ENCODE measurements around the gene CLRN3. TPM values are rescaled to one million over a fixed set of nuclear protein-coding genes. Genes with fewer than 3 reads are reported as not detected.

The CLRN3 gene
- total RNA-seq, 4 donors from 2014 or later = not detected

DNA sequence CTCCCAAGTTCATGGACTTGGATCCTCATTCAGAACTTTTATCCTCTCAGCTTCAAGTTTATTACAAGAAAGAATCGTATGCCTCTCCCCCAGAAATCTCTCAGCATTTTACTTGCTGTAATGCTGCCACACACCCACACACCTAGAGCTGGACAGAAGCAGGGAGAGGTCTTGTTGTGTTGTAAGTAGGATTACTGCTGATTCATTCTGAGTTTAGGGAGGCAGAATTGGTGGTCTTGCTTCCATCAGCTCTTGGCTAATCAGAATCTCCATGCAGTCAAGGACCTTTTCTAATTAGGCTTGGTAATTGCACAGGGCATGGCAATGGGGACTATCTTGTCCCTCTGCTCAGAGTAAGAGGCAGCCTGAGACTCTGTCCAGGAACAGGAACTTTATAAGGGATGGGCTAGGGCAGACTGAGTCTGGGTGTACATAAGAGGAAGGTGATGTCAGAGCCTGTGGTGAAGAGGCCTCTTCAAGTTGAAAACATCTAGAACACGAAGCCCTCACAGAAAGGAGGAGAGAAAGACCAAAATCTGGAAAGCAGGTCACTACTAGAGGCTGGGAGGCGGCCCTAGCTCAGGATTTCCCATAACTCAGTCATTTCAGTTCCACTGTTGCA lies 7.1 kb upstream of the CLRN3 start:
- 64 to 76% methylated on average over 3 of the region's 3 CpGs for WGBS, 2 donors (ENCODE audit: low coverage in 1 of 2)
- Histone ChIP-seq H3K4me3 (no peak overlapping the region), H3K4me1 (no peaks in the 10 kb centered on the region), H3K36me3 (no peaks in the 10 kb centered on the region), H3K9me3 (peaks cover 0 to 4% (median 0%) of the 10 kb centered on the region in 3 donors), H3K27ac (no peak overlapping the region), H3K27me3 (peaks cover 12% of the 10 kb centered on the region)
- no peak for ATAC-seq
- TF ChIP-seq EP300 (IDR thresholded peaks at IDR 0.05) = no peak
- no peak for TF ChIP-seq POLR2AphosphoS5 (IDR thresholded peaks at IDR 0.05)
- TF ChIP-seq, protein P1, sequence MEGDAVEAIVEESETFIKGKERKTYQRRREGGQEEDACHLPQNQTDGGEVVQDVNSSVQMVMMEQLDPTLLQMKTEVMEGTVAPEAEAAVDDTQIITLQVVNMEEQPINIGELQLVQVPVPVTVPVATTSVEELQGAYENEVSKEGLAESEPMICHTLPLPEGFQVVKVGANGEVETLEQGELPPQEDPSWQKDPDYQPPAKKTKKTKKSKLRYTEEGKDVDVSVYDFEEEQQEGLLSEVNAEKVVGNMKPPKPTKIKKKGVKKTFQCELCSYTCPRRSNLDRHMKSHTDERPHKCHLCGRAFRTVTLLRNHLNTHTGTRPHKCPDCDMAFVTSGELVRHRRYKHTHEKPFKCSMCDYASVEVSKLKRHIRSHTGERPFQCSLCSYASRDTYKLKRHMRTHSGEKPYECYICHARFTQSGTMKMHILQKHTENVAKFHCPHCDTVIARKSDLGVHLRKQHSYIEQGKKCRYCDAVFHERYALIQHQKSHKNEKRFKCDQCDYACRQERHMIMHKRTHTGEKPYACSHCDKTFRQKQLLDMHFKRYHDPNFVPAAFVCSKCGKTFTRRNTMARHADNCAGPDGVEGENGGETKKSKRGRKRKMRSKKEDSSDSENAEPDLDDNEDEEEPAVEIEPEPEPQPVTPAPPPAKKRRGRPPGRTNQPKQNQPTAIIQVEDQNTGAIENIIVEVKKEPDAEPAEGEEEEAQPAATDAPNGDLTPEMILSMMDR (IDR thresholded peaks at IDR 0.05) = no peak
- no peak for TF ChIP-seq POLR2A (IDR thresholded peaks at IDR 0.05)

DNA sequence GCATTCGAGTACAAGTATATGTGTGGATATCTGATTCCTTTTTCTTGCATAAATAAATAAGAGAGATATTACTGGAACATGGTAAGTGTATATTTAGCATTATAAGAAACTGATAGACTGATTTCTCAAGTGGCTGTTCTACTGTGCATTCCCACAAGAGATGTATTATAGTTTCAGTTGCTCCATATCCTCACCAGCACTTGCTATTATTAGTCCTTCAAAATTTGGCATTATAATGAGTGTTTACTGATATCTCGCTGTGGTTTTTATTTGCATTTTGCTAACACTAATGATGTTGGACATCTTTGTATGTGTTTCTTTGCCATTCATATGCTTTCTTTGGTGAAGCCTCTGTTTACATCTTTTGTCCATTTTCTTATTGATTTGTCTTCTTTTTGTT lies 4.4 kb upstream of the CLRN3 start:
- Histone ChIP-seq H3K27ac (no peak overlapping the region), H3K9me3 (peaks cover 0 to 4% (median 0%) of the 10 kb centered on the region in 3 donors), H3K4me3 (no peak overlapping the region), H3K27me3 (peaks cover 10% of the 10 kb centered on the region), H3K36me3 (no peaks in the 10 kb centered on the region), H3K4me1 (no peaks in the 10 kb centered on the region)
- ATAC-seq = no peak
- 79 to 85% methylated on average over 2 of the region's 2 CpGs for WGBS, 2 donors (ENCODE audit: low coverage in 1 of 2)
- no peak for TF ChIP-seq EP300 (IDR thresholded peaks at IDR 0.05)
- TF ChIP-seq, protein P1 (IDR thresholded peaks at IDR 0.05) = no peak
- no peak for TF ChIP-seq POLR2AphosphoS5 (IDR thresholded peaks at IDR 0.05)
- no peak for TF ChIP-seq POLR2A (IDR thresholded peaks at IDR 0.05)

DNA sequence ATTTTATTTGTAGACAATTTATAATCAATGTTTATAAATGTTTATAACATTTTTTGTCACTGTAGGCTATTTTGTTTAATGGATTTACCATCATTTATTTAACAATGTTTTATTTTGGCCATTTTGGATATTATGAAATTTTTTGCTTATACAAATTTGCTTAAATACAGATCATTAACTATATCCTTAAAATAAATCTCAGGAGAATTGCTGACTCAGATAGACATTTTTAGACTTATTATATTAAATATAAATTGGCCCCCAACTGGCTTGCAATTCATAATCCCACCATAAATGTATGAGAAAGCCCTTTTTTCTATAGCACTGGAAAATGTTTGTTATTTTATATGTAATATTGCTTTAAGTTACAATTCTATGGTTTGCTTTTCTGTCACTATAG lies 3.8 kb upstream of the CLRN3 start:
- TF ChIP-seq POLR2A (IDR thresholded peaks at IDR 0.05) (no peak), POLR2AphosphoS5 (IDR thresholded peaks at IDR 0.05) (no peak), EP300 (IDR thresholded peaks at IDR 0.05) (no peak)
- TF ChIP-seq, protein P1 (IDR thresholded peaks at IDR 0.05) = no peak
- H3K4me3 ChIP-seq = no peak overlapping the region
- no peak overlapping the region for H3K27ac ChIP-seq
- H3K36me3 ChIP-seq = no peaks in the 10 kb centered on the region
- peaks cover 7% of the 10 kb centered on the region for H3K27me3 ChIP-seq
- peaks cover 0 to 4% (median 0%) of the 10 kb centered on the region in 3 donors for H3K9me3 ChIP-seq
- no peaks in the 10 kb centered on the region for H3K4me1 ChIP-seq
- no peak for ATAC-seq

DNA sequence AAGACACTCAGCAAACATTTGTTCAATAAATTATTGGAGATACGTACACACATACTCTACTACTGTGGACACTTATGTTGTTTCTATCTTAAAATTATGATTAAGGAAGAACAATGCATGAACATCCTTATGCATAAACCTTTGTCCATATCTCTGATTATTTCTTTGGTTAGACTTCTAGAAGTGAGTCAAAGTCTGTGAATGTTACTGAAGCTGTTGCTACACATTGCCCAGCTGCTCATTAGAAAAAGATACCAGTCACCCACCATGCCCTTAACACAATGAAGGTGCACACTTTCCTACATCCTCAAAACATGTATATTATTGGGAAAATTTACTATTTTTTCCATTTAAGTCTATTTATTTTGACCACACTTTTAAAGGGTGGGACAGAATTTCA lies 1.4 kb upstream of the CLRN3 start:
- no peaks in the 10 kb centered on the region for H3K4me1 ChIP-seq
- H3K27ac ChIP-seq = no peak overlapping the region

More for the DNA sequence above, 1.4 kb upstream of the CLRN3 start:
- Histone ChIP-seq H3K36me3 (no peaks in the 10 kb centered on the region), H3K4me3 (no peak overlapping the region), H3K9me3 (peaks cover 0 to 4% (median 0%) of the 10 kb centered on the region in 3 donors), H3K27me3 (no peaks in the 10 kb centered on the region)
- ATAC-seq = no peak
- TF ChIP-seq POLR2A (IDR thresholded peaks at IDR 0.05) (no peak), EP300 (IDR thresholded peaks at IDR 0.05) (no peak), POLR2AphosphoS5 (IDR thresholded peaks at IDR 0.05) (no peak)
- TF ChIP-seq, protein P1 (IDR thresholded peaks at IDR 0.05) = no peak
- 86 to 92% methylated on average over 1 of the region's 1 CpG for WGBS, 2 donors (ENCODE audit: low coverage in 1 of 2)
